ENCODE measurements around the gene CTXN1. TPM values are rescaled to one million over a fixed set of nuclear protein-coding genes. Genes with fewer than 3 reads are reported as not detected.

The CTXN1 gene
- total RNA-seq, 1 donor from 2014 or later: 57.8 TPM

- peak; percentile 71 for DNase-seq (ENCODE audit: extremely low spot score, unreplicated experiment)
- Mint-ChIP-seq H3K27ac (peak overlapping the region; percentile 99), H3K4me1 (ENCODE audit: unreplicated experiment) (peaks cover 16% of the 10 kb centered on the region), H3K27me3 (no peaks in the 10 kb centered on the region), H3K9me3 (no peaks in the 10 kb centered on the region), H3K36me3 (peaks cover 4% of the 10 kb centered on the region), H3K4me3 (peak overlapping the region; percentile 83)
- TF ChIP-seq, protein P1, sequence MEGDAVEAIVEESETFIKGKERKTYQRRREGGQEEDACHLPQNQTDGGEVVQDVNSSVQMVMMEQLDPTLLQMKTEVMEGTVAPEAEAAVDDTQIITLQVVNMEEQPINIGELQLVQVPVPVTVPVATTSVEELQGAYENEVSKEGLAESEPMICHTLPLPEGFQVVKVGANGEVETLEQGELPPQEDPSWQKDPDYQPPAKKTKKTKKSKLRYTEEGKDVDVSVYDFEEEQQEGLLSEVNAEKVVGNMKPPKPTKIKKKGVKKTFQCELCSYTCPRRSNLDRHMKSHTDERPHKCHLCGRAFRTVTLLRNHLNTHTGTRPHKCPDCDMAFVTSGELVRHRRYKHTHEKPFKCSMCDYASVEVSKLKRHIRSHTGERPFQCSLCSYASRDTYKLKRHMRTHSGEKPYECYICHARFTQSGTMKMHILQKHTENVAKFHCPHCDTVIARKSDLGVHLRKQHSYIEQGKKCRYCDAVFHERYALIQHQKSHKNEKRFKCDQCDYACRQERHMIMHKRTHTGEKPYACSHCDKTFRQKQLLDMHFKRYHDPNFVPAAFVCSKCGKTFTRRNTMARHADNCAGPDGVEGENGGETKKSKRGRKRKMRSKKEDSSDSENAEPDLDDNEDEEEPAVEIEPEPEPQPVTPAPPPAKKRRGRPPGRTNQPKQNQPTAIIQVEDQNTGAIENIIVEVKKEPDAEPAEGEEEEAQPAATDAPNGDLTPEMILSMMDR (conservative IDR thresholded peaks at IDR 0.05): peak; percentile 61
Measured at GRCh38 chr19:7928741-7929701, 3.1 kb upstream of the CTXN1 start.

- DNase-seq (ENCODE audit: extremely low spot score, unreplicated experiment): no peak
- H3K4me3 Mint-ChIP-seq: peak overlapping the region; percentile 83
- no peaks in the 10 kb centered on the region for H3K9me3 Mint-ChIP-seq
- H3K27ac Mint-ChIP-seq: peak overlapping the region; percentile 99
- H3K36me3 Mint-ChIP-seq: peaks cover 4% of the 10 kb centered on the region
- TF ChIP-seq, protein P1 (conservative IDR thresholded peaks at IDR 0.05): no peak
- H3K4me1 Mint-ChIP-seq (ENCODE audit: unreplicated experiment): peaks cover 16% of the 10 kb centered on the region
- no peaks in the 10 kb centered on the region for H3K27me3 Mint-ChIP-seq
Measured at GRCh38 chr19:7928334-7928706, 2.4 kb upstream of the CTXN1 start.

DNA sequence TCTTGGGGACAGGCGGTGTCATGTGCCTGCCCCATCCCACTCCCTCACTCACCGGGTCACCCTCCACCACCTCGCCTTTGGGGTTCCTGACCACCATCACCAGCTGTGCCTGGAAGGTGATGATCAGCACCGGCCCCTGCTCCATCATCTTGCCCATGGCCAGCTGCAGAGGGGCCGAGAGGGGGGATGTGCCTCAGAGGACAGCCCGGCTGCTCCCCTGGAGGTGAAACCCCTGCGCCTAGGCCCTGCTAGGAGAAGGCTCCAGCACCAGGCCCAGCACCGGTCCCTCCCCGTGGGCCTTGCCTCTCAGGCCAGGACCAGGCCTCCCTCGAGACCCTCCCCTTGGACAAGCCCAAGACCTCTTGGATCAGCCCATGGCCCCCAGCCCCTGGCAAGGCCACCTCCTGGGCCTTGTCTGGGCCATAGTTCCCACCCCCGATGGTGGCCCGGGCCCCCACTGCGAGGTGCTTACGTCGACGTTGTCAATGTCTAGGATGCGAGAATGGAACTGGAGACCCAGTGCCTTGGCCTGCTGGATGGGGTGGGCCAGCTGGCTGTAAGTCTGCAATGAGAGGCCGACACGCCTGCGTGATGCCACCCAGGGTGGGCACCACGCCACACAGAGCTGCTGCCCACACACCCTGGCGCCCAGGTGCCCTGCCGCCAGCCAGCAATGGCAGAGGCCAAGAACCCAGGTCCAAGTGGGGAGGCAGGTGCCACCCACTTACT is 1.8 kb upstream of the CTXN1 start:
- no peaks in the 10 kb centered on the region for H3K9me3 Mint-ChIP-seq
- H3K4me3 Mint-ChIP-seq: peak overlapping the region; percentile 83
- peaks cover 4% of the 10 kb centered on the region for H3K36me3 Mint-ChIP-seq
- H3K27ac Mint-ChIP-seq: peak overlapping the region; percentile 99
- H3K27me3 Mint-ChIP-seq: no peaks in the 10 kb centered on the region
- TF ChIP-seq, protein P1 (conservative IDR thresholded peaks at IDR 0.05): no peak
- peaks cover 16% of the 10 kb centered on the region for H3K4me1 Mint-ChIP-seq (ENCODE audit: unreplicated experiment)
- DNase-seq (ENCODE audit: extremely low spot score, unreplicated experiment): peak; percentile 72

- H3K9me3 Mint-ChIP-seq: no peaks in the 10 kb centered on the region
Measured at GRCh38 chr19:7926727-7927604, 1.0 kb upstream of the CTXN1 start.

More at GRCh38 chr19:7926727-7927604, 1.0 kb upstream of the CTXN1 start:
- H3K36me3 Mint-ChIP-seq: peaks cover 4% of the 10 kb centered on the region
- peak overlapping the region; percentile 84 for H3K27ac Mint-ChIP-seq
- peak; percentile 70 for DNase-seq (ENCODE audit: extremely low spot score, unreplicated experiment)
- peak overlapping the region; percentile 87 for H3K4me3 Mint-ChIP-seq
- TF ChIP-seq, protein P1 (conservative IDR thresholded peaks at IDR 0.05): peak; percentile 10
- no peaks in the 10 kb centered on the region for H3K27me3 Mint-ChIP-seq
- H3K4me1 Mint-ChIP-seq (ENCODE audit: unreplicated experiment): peaks cover 16% of the 10 kb centered on the region

Measured in type B pancreatic cell (in vitro differentiated cells).